B cell (primary cell): ENCODE measurements around the gene PLEKHN1. TPM values are rescaled to one million over a fixed set of nuclear protein-coding genes. Genes with fewer than 3 reads are reported as not detected.

Source experiments
- ATAC-seq: fragments of 200-7000 bp; cut with Tn5 transposase; one replicate; pipeline ENCODE4 v1.10.0; 2021; ENCODE audit warnings: low read depth, mild to moderate bottlenecking, moderate number of reproducible peaks, moderate library complexity
- CTCF ChIA-PET: fragments of 350-600 bp; sonication (Branson Sonifier 250); formaldehyde crosslinking; loops from one replicate; lab custom pipeline; 2021; ENCODE audit warnings: antibody characterized with exemption, inconsistent platforms; lab: Charles Lee
- POLR2A ChIA-PET: fragments of 350-600 bp; sonication (Branson Sonifier 250); formaldehyde crosslinking; loops from one replicate; lab custom pipeline; 2021; ENCODE audit warnings: antibody characterized with exemption; lab: Charles Lee
- DNase-seq: peaks from one replicate; pipeline ENCODE4 v3.0.0; 2013
- H2AFZ ChIP-seq: 2 replicates; pipeline ENCODE4 v1.6.1; 2012; ENCODE audit warnings: mild to moderate bottlenecking, low read depth, low read length; ENCODE audit not compliant: insufficient read depth, poor library complexity, severe bottlenecking
- H3K27ac ChIP-seq, 2 donors: 1 replicate in 1 of 2; 2 replicates in 1 of 2; pipeline ENCODE4 v1.5.1; 2012 to 2013; ENCODE audit warnings: low read length in 2 of 2, mild to moderate bottlenecking in 2 of 2, moderate library complexity in 1 of 2
- H3K27me3 ChIP-seq, 4 experiments: fragments of 200-600 bp in 1 of 4; sonication (generic) in 1 of 4; replicated peaks in 1 of 4; 1 replicate in 2 of 4; 2 replicates in 2 of 4; pipeline versions ENCODE4 v1.6.1 to v1.7.0; 2013 to 2016; ENCODE audit warnings: low read length in 3 of 4, mild to moderate bottlenecking in 2 of 4, mixed read lengths in 1 of 4, moderate library complexity in 1 of 4; ENCODE audit not compliant: insufficient read depth in 4 of 4, control insufficient read depth in 3 of 4; ENCODE audit errors: control extremely low read depth in 1 of 4
- H3K36me3 ChIP-seq, 2 experiments: replicated peaks in 1 of 2; 1 replicate in 1 of 2; 2 replicates in 1 of 2; pipeline versions ENCODE4 v1.6.1 to v1.7.1; 2013; ENCODE audit warnings: low read length in 1 of 2; ENCODE audit not compliant: insufficient read depth in 2 of 2, control insufficient read depth in 1 of 2; ENCODE audit errors: control extremely low read depth in 1 of 2, extremely low read depth in 1 of 2
- H3K4me1 ChIP-seq, 2 donors: fragments of 200-600 bp in 1 of 2; sonication (generic) in 1 of 2; 1 replicate in 1 of 2; 2 replicates in 1 of 2; pipeline versions ENCODE4 v1.5.1 to v1.6.1; 2013 to 2017; ENCODE audit warnings: low read length in 2 of 2; ENCODE audit not compliant: control insufficient read depth in 2 of 2, insufficient read depth in 2 of 2
- H3K4me2 ChIP-seq: replicated peaks from 2 replicates; pipeline ENCODE3; 2012; ENCODE audit warnings: mild to moderate bottlenecking, low read depth, low read length; ENCODE audit not compliant: poor library complexity, severe bottlenecking
- H3K4me3 ChIP-seq, 5 experiments: fragments of 200-600 bp in 1 of 5; sonication (generic) in 1 of 5; 1 replicate in 3 of 5; 2 replicates in 2 of 5; pipeline versions ENCODE4 v1.5.1 to v1.7.0; 2011 to 2016; ENCODE audit warnings: low read length in 4 of 5, mild to moderate bottlenecking in 4 of 5, low read depth in 2 of 5, control low read depth in 1 of 5, moderate library complexity in 1 of 5; ENCODE audit not compliant: insufficient read depth in 1 of 5; ENCODE audit errors: control extremely low read depth in 1 of 5, extremely low read depth in 1 of 5
- H3K79me2 ChIP-seq: fragments of 200-600 bp; sonication (generic); one replicate; pipeline ENCODE4 v1.6.0; 2016; ENCODE audit warnings: low read length; ENCODE audit not compliant: control insufficient read depth, insufficient read depth
- H3K9ac ChIP-seq: fragments of 200-600 bp; sonication (generic); 2 replicates; pipeline ENCODE4 v1.6.1; 2017; ENCODE audit warnings: mild to moderate bottlenecking, low read length, moderate library complexity
- H3K9me3 ChIP-seq, 3 donors: one replicate each; pipeline versions ENCODE4 v1.6.1 to v1.7.1; 2013; ENCODE audit warnings: low read length in 2 of 3; ENCODE audit not compliant: control insufficient read depth in 2 of 3, insufficient read depth in 1 of 3; ENCODE audit errors: control extremely low read depth in 1 of 3
- H4K20me1 ChIP-seq: 2 replicates; pipeline ENCODE4 v1.6.0; 2012; ENCODE audit warnings: mild to moderate bottlenecking, low read length; ENCODE audit not compliant: insufficient read depth, control insufficient read depth, poor library complexity, severe bottlenecking
- H3K27ac Mint-ChIP-seq: one replicate; pipeline ENCODE4 v1.8.0; 2021; ENCODE audit warnings: mixed read lengths
- H3K27me3 Mint-ChIP-seq: one replicate; pipeline ENCODE4 v1.8.0; 2021; ENCODE audit warnings: mixed read lengths
- H3K4me1 Mint-ChIP-seq: one replicate; pipeline ENCODE4 v1.8.0; 2021; ENCODE audit warnings: mixed read lengths
- H3K4me3 Mint-ChIP-seq: one replicate; pipeline ENCODE4 v1.8.0; 2021; ENCODE audit warnings: mixed read lengths
- H3K9me3 Mint-ChIP-seq: one replicate; pipeline ENCODE4 v1.8.0; 2022; ENCODE audit warnings: mixed read lengths; ENCODE audit not compliant: insufficient read depth
- CTCF ChIP-seq: fragments of 200-600 bp; IDR thresholded peaks from one replicate; pipeline ENCODE4 v1.8.0; 2022; ENCODE audit warnings: antibody characterized with exemption, mild to moderate bottlenecking
- EZH2 ChIP-seq: IDR thresholded peaks from 2 replicates; pipeline ENCODE4 v1.6.1; 2012; ENCODE audit warnings: borderline replicate concordance, low read depth, mild to moderate bottlenecking, moderate library complexity, low read length; ENCODE audit not compliant: insufficient read depth, poor library complexity, severe bottlenecking
- WGBS: methylation state at CpG from one replicate; pipeline ENCODE4 v1.1.5; 2013; ENCODE audit warnings: missing lambda C conversion rate; ENCODE audit not compliant: insufficient coverage; 5-methylcytosine and 5-hydroxymethylcytosine counted together
- intact Hi-C: fragments of 100-400 bp; cut with micrococcal nuclease; formaldehyde crosslinking; loops from one replicate; pipeline ENCODE4 v1.10.0; 2022
- polyA plus RNA-seq: library from polyadenylated mRNA; depleted of rRNA; stranded (reverse); fragments of >200 nt; gene quantifications from 2 replicates; pipeline ENCODE4 v1.2.3, GENCODE V29; 2012
- total RNA-seq, 2 donors: library from RNA; stranded (reverse); fragments of 120-200 nt in 1 of 2; gene quantifications; 1 replicate in 1 of 2; 2 replicates in 1 of 2; pipeline versions ENCODE4 v1.2.3 to v1.2.4, GENCODE V29; 2013 to 2022

PLEKHN1 gene
- total and polyA plus RNA-seq, 2 donors (not counting 1 experiment from before 2014, with no cell fraction given) = 0.36 to 1.1 TPM

- TF ChIP-seq CTCF = no peak
- no peak for TF ChIP-seq EZH2
- 94% methylated on average over 43 of the region's 47 CpGs for WGBS
- peak overlapping the region; percentile 49 for H3K4me3 Mint-ChIP-seq
These were observed 2.3 kb upstream of the PLEKHN1 start for GRCh38 chr1:963746-964525.

More at GRCh38 chr1:963746-964525, 2.3 kb upstream of the PLEKHN1 start:
- H3K4me3 ChIP-seq = no peak overlapping the region
- ATAC-seq (no peak), DNase-seq (no peak)
- H3K36me3 ChIP-seq = no peaks in the 10 kb centered on the region
- H3K27ac ChIP-seq = no peak overlapping the region
- intact Hi-C loops = no loop called here
- H4K20me1 ChIP-seq = peaks cover 1% of the 10 kb centered on the region
- no peak overlapping the region for H2AFZ ChIP-seq
- H3K4me1 ChIP-seq = peaks cover 22 to 30% of the 10 kb centered on the region in 2 donors
- no peak overlapping the region for H3K4me2 ChIP-seq
- peaks cover 1% of the 10 kb centered on the region for H3K79me2 ChIP-seq
- Mint-ChIP-seq H3K27me3 (peaks cover 5% of the 10 kb centered on the region), H3K4me1 (peaks cover 6% of the 10 kb centered on the region), H3K27ac (peak overlapping the region; percentile 46), H3K9me3 (no peaks in the 10 kb centered on the region)
- peaks cover 0 to 15% (median 5%) of the 10 kb centered on the region in 4 experiments for H3K27me3 ChIP-seq
- H3K9me3 ChIP-seq = no peaks in the 10 kb centered on the region
- ChIA-PET POLR2A (no interaction called here), CTCF (no interaction called here)
- H3K9ac ChIP-seq = no peak overlapping the region
